RWPE2 (cell line): Measurements from ENCODE around the gene RABEP1.

Source experiments
- ATAC-seq: fragments of 200-7000 bp; cut with Tn5 transposase; 3 replicates; pipeline ENCODE4 v1.9.1; 2021; ENCODE audit warnings: low read depth
- DNase-seq: peaks from one replicate; pipeline ENCODE4 v3.0.0-alpha.2; 2020; ENCODE audit warnings: low spot score
- H3K27ac ChIP-seq: fragments of 450-650 bp; 2 replicates; pipeline ENCODE4 v1.5.1; 2017; ENCODE audit warnings: mild to moderate bottlenecking; ENCODE audit not compliant: poor library complexity, severe bottlenecking
- H3K27me3 ChIP-seq: fragments of 250-450 bp; sonication (Bioruptor Pico); 2 replicates; pipeline ENCODE4 v1.5.1; 2021; ENCODE audit warnings: mild to moderate bottlenecking, moderate library complexity; ENCODE audit not compliant: insufficient read depth, poor library complexity, severe bottlenecking
- H3K36me3 ChIP-seq: fragments of 250-450 bp; sonication (Bioruptor Pico); 2 replicates; pipeline ENCODE4 v1.5.1; 2020; ENCODE audit warnings: low read depth, mild to moderate bottlenecking, moderate library complexity
- H3K4me1 ChIP-seq: fragments of 250-450 bp; sonication (Bioruptor Pico); 2 replicates; pipeline ENCODE4 v1.5.1; 2021; ENCODE audit warnings: mild to moderate bottlenecking, moderate library complexity; ENCODE audit not compliant: insufficient read depth, poor library complexity, severe bottlenecking
- H3K4me3 ChIP-seq: fragments of 250-450 bp; sonication (Bioruptor Pico); 2 replicates; pipeline ENCODE4 v1.5.1; 2021; ENCODE audit warnings: mild to moderate bottlenecking, moderate library complexity; ENCODE audit not compliant: severe bottlenecking
- H3K9me3 ChIP-seq: fragments of 250-450 bp; sonication (Bioruptor Pico); 2 replicates; pipeline ENCODE4 v1.5.1; 2021; ENCODE audit warnings: mild to moderate bottlenecking, moderate library complexity; ENCODE audit not compliant: severe bottlenecking
- TF ChIP-seq, protein P1 (sequence below): fragments of 450-650 bp; IDR thresholded peaks from one replicate; pipeline ENCODE4 v1.5.1; 2017; ENCODE audit warnings: mild to moderate bottlenecking, moderate library complexity; ENCODE audit not compliant: poor library complexity, severe bottlenecking

Gene RABEP1

DNA sequence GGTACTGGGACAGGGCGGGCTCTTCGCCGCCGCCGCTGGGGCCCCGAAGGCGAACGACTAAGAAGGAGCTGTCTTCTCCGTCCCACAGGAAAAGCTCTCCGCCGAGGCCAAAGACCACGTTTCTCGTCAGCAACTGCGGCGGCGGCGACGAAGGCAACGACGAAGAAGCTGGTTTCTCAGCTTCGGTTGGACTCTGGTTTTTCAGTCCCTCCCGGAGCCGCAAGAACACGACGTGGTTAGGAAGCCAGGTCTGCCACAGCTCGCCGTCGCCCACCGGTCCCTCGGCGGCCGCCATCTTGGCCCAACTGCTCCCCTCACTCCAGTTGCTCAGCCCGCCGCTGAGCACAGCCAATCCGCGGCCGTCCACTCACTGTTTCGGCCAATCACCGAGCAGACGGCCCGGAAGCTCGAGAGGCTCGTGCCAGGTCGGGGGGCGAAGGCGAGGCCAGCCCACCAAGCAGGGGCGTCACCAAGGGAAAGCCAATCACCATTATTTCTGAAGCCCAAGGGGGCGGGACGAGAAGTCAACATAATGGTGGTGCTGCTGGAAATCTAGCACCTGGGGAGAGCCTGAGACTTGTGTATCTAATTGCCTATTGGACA is 137.4 kb downstream of the RABEP1 start, which contains the start of gene NUP88:
TSS of gene NUP88 (minus strand) at position 307 of the 603 bp plus-strand sequence. CDS start at position 295, 12 bp downstream.
- no peaks in the 10 kb centered on the region for H3K27me3 ChIP-seq
- peak within 1 kb of the TSS; percentile 61 for H3K27ac ChIP-seq
- DNase-seq (peak; percentile 97), ATAC-seq (peak; percentile 92)
- TF ChIP-seq, protein P1, sequence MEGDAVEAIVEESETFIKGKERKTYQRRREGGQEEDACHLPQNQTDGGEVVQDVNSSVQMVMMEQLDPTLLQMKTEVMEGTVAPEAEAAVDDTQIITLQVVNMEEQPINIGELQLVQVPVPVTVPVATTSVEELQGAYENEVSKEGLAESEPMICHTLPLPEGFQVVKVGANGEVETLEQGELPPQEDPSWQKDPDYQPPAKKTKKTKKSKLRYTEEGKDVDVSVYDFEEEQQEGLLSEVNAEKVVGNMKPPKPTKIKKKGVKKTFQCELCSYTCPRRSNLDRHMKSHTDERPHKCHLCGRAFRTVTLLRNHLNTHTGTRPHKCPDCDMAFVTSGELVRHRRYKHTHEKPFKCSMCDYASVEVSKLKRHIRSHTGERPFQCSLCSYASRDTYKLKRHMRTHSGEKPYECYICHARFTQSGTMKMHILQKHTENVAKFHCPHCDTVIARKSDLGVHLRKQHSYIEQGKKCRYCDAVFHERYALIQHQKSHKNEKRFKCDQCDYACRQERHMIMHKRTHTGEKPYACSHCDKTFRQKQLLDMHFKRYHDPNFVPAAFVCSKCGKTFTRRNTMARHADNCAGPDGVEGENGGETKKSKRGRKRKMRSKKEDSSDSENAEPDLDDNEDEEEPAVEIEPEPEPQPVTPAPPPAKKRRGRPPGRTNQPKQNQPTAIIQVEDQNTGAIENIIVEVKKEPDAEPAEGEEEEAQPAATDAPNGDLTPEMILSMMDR, result no peak
- H3K9me3 ChIP-seq, result no peaks in the 10 kb centered on the region
- peaks cover 4% of the 10 kb centered on the region for H3K4me1 ChIP-seq
- peaks cover 62% of the 10 kb centered on the region for H3K36me3 ChIP-seq
- peak within 1 kb of the TSS; percentile 77 for H3K4me3 ChIP-seq

DNA sequence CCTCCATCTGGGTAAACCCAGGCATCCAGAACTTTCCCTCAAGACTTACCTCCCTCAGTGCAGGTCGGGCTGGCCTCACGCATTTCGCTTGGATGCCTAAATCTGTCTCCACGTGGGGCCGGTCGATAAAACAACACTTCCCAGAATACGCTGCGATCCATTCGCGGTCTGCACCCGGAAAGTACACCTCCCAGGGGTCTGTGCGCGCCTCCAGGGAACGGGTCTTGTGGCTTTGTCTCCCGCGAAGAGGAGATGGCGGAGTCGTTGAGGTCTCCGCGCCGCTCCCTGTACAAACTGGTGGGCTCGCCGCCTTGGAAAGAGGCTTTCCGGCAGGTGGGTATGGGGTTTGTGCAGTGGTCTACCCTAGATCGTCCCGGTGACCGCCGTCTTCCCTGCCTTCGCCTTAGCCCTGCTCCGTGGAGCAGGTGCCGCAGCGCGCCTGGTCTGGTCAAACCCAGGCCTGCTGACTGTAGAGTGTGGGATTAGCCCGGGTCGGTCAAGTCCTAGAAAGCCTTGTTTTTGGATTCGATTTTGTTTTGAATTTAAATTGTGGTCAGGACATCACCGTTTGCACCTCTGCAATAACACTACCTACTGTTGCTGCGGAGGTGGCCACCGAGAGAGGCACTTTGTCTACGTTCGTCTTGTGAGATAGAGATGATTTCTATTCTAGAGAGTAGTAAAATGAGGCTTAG is 138.0 kb downstream of the RABEP1 start, which contains the start of gene RPAIN:
TSS of gene RPAIN (plus strand) at position 224 of the 695 bp plus-strand sequence. CDS start at position 253, 29 bp downstream.
- peak within 1 kb of the TSS; percentile 77 for H3K4me3 ChIP-seq
- H3K36me3 ChIP-seq, result peaks cover 64% of the 10 kb centered on the region
- ATAC-seq (peak; percentile 76), DNase-seq (peak; percentile 89)
- H3K9me3 ChIP-seq, result no peaks in the 10 kb centered on the region
- H3K27ac ChIP-seq, result peak within 1 kb of the TSS; percentile 61
- no peaks in the 10 kb centered on the region for H3K27me3 ChIP-seq
- H3K4me1 ChIP-seq, result peaks cover 4% of the 10 kb centered on the region
- TF ChIP-seq, protein P1, result no peak

DNA sequence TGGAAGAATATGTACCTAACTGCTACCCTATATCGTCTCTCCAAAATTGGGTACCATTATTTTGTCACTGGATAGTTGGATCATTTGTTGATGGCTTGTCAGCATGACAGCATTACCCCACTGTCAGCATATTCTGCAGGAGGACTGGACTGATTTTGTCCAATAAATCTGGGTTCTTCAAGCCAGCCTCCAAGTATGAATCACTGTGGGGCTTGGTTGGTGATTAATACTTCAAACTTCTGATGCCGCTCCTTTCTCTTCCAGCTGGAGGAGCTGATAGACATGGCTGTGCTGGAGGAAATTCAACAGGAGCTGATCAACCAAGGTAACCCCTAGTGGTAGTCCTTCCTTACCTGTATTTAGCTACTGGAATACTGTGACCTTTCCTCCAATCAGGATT is 140.4 kb downstream of the RABEP1 start:
- TF ChIP-seq, protein P1, result no peak

DNA sequence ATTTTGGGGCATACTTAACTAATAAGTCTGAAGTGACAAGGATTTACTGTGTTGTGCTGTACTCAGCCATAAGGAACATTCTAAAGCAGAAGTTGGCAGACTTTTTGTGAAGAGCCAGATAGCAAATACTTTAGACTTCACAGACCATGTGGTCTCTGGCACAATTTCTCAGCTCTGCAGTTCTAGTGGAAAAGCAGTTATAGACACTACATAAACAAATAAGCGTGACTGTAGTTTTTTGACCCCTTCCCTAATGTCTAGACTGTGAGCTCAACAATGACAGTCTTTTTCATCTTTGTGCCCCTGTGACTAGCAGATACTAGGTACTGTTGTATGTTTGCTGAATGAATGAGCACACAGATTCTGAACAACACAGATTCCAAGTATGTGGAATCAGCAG is 142.8 kb downstream of the RABEP1 start:
- Histone ChIP-seq H3K27me3 (no peaks in the 10 kb centered on the region), H3K4me3 (no peak overlapping the region), H3K27ac (no peak overlapping the region), H3K9me3 (no peaks in the 10 kb centered on the region), H3K4me1 (peaks cover 4% of the 10 kb centered on the region), H3K36me3 (peaks cover 85% of the 10 kb centered on the region)
- ATAC-seq (no peak), DNase-seq (no peak)
- TF ChIP-seq, protein P1, result no peak

More for the DNA sequence above, 140.4 kb downstream of the RABEP1 start:
- H3K4me1 ChIP-seq, result peaks cover 4% of the 10 kb centered on the region
- H3K36me3 ChIP-seq, result peaks cover 65% of the 10 kb centered on the region
- H3K4me3 ChIP-seq, result no peak overlapping the region
- no peaks in the 10 kb centered on the region for H3K27me3 ChIP-seq
- DNase-seq, result no peak
- H3K27ac ChIP-seq, result peak overlapping the region; percentile 10
- no peaks in the 10 kb centered on the region for H3K9me3 ChIP-seq
- peak; percentile 40 for ATAC-seq
